ENCODE measurements around the gene GUCY2D.

DNA sequence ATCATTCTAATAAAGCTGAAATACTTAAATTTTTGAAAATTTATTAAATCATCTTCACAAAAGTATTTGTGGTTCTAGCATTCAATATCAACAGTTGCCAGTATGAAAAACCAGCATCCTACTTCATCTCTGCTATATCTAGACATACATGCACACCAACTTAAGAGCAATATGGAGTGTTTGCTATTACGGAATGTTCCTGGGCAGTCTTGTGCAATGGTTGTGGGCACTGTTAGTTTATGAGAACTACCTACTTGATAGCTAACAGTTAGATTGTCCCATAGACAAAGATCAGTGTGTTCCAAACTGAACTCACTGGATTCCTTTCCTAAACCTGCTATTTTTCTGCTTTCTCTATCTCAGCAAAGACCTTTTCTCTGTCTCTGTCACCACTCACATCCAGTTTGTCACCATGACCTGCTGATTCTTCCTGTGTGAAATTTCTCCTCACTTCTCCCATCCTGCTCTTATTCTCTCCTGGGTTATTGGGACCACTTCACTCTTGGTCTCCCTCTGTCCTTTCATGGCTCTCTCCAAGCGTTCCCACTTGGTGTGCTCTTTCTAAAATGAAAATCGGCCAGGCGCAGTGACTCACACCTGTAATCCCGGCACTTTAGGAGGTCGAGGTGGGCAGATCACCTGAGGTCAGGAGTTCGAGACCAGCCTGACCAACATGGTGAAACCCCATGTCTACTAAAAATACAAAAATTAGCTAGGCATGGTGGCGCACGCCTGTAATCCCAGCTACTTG, 42.7 kb upstream of the GUCY2D start:
- TF ChIP-seq, protein P1, sequence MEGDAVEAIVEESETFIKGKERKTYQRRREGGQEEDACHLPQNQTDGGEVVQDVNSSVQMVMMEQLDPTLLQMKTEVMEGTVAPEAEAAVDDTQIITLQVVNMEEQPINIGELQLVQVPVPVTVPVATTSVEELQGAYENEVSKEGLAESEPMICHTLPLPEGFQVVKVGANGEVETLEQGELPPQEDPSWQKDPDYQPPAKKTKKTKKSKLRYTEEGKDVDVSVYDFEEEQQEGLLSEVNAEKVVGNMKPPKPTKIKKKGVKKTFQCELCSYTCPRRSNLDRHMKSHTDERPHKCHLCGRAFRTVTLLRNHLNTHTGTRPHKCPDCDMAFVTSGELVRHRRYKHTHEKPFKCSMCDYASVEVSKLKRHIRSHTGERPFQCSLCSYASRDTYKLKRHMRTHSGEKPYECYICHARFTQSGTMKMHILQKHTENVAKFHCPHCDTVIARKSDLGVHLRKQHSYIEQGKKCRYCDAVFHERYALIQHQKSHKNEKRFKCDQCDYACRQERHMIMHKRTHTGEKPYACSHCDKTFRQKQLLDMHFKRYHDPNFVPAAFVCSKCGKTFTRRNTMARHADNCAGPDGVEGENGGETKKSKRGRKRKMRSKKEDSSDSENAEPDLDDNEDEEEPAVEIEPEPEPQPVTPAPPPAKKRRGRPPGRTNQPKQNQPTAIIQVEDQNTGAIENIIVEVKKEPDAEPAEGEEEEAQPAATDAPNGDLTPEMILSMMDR (IDR thresholded peaks at IDR 0.05): no peak
- no peak for TF ChIP-seq POLR2A (IDR thresholded peaks at IDR 0.05)

Data from thyroid gland (tissue), 4 donors.